GM12865 (cell line): ENCODE data around the gene ACOT7.

Source experiments
- DNase-seq: peaks from one replicate; pipeline ENCODE4 v3.0.0; 2010; ENCODE audit warnings: low read depth
- H3K4me3 ChIP-seq: 2 replicates; pipeline ENCODE4 v1.5.1; 2011; ENCODE audit warnings: mild to moderate bottlenecking, low read depth, low read length, control low read depth
- TF ChIP-seq, protein P1 (sequence below): IDR thresholded peaks from 2 replicates; pipeline ENCODE4 v1.5.1; 2011; ENCODE audit warnings: low read length, control low read depth, low read depth, inconsistent platforms; ENCODE audit not compliant: insufficient read depth; ENCODE audit errors: missing control alignments

Gene ACOT7

DNA sequence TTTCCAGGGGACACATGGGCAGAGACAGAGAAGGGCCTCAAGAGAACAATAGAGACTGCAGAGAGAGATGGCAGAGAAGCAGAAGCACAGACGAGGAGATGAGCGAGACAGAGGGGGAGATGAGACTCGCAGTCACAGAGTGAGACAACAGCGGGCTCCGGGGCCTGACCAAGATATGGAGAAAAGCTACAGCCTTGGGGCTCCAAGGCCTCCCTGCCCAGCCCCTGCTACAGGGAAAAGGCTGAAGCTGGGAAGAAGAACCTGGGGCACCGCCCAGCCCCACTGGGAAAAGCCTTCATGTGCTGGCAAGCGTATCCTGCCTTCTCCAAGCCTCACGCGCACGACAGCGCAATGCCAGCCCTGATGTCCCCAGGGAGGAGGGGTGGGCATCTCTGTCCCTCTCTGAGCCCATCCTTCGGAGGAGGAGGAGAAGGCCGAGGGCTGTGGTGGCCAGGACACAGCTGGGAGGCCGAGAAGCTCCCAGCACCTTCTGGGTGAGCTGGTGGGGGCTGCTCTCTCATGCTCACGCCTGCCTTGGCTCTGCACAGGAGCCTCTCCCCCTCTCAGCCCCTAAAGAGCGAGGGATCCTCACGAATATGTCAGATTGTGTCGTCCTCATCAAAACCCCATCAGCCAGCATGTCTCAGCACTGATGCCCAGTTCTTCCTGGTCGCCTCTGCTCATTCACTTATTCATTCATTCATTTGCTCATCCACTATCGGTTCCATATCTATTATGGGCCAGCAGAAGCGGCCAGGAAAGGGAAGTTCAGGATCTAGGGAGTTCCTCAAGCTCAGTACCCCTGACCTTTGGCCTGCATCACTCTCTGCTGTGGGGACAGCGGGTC lies 56.6 kb downstream of the ACOT7 start:
- TF ChIP-seq, protein P1, sequence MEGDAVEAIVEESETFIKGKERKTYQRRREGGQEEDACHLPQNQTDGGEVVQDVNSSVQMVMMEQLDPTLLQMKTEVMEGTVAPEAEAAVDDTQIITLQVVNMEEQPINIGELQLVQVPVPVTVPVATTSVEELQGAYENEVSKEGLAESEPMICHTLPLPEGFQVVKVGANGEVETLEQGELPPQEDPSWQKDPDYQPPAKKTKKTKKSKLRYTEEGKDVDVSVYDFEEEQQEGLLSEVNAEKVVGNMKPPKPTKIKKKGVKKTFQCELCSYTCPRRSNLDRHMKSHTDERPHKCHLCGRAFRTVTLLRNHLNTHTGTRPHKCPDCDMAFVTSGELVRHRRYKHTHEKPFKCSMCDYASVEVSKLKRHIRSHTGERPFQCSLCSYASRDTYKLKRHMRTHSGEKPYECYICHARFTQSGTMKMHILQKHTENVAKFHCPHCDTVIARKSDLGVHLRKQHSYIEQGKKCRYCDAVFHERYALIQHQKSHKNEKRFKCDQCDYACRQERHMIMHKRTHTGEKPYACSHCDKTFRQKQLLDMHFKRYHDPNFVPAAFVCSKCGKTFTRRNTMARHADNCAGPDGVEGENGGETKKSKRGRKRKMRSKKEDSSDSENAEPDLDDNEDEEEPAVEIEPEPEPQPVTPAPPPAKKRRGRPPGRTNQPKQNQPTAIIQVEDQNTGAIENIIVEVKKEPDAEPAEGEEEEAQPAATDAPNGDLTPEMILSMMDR = no peak
- H3K4me3 ChIP-seq = no peak overlapping the region
- DNase-seq = no peak

DNA sequence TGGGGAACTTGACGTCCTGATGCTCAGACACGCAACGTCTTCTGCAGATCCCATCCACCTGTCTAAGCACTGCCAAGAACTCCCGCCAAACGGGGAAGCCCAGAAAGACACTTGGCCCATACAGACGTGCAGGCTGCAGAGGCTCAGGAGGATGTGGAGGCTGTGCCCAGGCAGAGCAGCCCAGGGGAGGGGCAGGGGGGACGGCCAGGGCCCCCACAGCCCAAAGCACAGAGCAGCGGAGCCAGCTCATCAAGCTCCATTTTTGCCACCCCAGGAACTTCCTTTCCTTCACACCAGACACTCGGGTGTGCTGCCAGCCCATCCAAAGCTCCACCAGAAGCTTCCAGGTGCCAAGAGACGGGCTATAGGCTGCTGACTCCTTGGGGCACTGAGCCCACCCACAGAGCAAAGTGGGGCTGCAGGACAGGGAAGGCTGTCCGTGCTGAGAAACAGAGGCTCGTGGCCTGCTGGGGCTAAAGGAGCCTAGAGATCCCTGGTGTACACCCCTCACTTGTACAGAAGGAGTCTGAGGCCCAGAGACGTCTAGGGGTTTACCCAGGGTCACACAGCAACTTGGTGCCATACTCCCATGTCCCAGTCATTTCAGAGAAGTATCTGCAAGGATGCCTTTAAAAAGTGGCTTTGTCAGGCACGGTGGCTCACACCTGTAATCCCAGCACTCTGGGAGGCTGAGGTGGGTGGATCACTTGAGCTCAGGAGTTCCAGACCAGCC lies 59.1 kb downstream of the ACOT7 start:
- no peak overlapping the region for H3K4me3 ChIP-seq
- DNase-seq = no peak
- TF ChIP-seq, protein P1 = no peak

DNA sequence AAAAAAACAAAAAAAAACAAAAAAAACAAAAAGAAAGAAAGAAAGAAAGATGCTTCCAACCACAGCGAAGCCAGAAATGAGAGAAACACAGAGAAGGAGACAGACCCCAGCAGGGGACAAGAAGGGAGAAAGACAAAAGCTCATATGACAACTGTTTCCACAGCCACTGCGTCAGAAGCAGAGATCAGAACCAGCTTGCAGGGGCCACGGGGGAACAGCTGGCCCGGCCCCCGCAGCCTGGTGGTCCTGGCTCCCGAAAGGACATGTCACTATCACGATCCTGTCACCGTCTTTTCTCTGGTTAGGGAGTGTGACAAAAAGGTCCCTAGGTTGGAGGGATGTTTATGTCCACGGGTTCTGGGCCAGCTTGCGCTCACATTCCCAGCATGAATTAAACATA lies 60.7 kb downstream of the ACOT7 start:
- TF ChIP-seq, protein P1 = no peak
- no peak for DNase-seq
- H3K4me3 ChIP-seq = no peak overlapping the region

DNA sequence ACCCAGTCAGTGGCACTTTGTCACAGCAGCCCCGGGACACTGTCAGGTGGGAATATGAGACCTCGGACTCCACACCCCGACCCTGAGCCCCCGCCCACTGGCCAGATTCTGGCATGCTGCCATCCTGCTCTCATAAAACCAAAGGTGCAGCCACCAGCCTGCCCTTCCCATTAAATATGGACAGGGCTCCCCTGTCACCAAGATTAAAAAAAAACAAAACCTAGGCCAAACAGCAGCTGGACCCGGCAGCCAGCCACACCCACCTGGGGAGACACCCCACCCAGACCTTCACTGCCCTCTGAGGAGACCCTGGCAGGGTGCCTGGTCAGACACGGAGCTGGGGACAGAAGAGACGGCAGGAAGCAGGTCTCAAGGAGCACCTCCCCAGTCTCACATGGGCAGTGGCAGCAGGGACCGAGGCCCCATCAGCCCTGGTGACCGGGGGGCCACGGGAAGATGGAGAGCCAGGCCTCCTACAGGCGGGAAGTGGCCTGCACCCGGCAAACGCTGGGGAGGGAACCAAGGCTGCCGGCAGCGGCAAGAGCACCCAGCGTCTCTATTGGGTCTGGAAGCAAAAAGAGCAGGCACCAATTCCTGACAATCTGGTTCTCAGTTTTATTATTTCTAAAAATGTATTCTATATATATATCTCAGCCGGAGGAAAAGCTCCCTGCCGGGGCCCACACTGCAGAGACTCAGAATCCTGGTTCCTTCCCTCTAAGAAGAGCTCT lies 61.9 kb downstream of the ACOT7 start:
- TF ChIP-seq, protein P1 = no peak
- no peak for DNase-seq
- no peak overlapping the region for H3K4me3 ChIP-seq

DNA sequence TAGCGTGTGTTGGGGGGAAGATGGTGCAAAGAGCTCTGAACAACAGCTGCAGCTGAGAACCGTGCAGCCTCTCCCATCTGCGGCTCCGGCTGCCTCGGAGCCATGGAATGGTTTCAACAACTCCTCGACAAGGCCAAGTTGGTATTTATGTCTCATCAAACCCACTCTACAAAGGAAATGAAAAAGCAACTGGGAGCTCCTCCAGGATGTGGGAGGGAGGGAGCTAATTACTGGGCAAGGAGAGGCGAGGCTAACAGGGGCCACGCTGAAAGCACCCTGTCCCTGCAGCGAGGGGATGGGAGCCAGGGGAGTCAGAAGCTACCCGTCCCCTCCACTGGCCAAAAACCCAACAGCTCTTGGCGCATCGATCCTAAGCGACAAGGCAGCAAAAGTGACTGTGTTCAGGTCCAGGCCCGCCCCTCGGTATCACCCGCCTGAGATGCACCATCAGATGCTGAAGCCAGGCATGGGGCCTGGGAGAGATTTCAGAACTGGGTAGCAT lies 63.1 kb downstream of the ACOT7 start:
- TF ChIP-seq, protein P1 = no peak
- no peak overlapping the region for H3K4me3 ChIP-seq
- DNase-seq = no peak

DNA sequence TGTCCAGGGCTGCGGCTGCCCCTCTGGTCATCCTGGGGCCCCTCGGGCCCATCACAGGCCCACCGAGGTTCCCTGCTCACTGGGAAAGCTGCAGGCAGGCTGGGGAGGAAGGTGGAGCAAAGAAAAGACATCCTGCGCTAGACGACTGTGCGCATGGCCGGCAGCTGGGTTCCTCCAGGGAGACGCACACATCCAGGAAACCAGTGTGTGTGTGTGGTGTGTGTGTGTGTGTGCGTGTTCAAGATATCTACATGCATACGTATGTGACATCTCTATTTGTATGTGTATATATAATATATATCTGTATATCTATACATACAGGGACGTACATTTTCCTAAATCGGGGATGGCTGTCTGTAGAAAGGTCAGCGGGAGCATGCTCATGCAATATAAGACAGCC lies 63.7 kb downstream of the ACOT7 start:
- no peak overlapping the region for H3K4me3 ChIP-seq
- TF ChIP-seq, protein P1 = no peak
- DNase-seq = no peak
